Heart right ventricle (tissue), 16 donors: ENCODE data around the gene FBXW12. TPM values are rescaled to one million over a fixed set of nuclear protein-coding genes. Genes with fewer than 3 reads are reported as not detected.

Experiments
- ATAC-seq, 8 donors: fragments of 200-7000 bp; cut with Tn5 transposase; one replicate each; pipeline ENCODE4 v1.9.1; 2020; ENCODE audit warnings: mild to moderate bottlenecking in 8 of 8, moderate library complexity in 8 of 8, moderate number of reproducible peaks in 1 of 8
- DNase-seq, 2 donors: peaks; one replicate each; pipeline ENCODE4 v3.0.0-alpha.2; 2020
- H3K27ac ChIP-seq, 10 donors: fragments of 200-600 bp; sonication (generic) in 2 of 10; one replicate each; pipeline versions ENCODE4 v1.5.0 to v1.8.0; 2020 to 2022; ENCODE audit warnings: mild to moderate bottlenecking in 3 of 10
- H3K27me3 ChIP-seq, 7 donors: fragments of 200-600 bp; one replicate each; pipeline ENCODE4 v1.8.0; 2021 to 2022; ENCODE audit warnings: mild to moderate bottlenecking in 2 of 7
- H3K36me3 ChIP-seq, 9 donors: fragments of 200-600 bp; sonication (generic) in 1 of 9; one replicate each; pipeline versions ENCODE4 v1.5.0 to v1.8.0; 2020 to 2022; ENCODE audit warnings: mild to moderate bottlenecking in 2 of 9
- H3K4me1 ChIP-seq, 9 donors: fragments of 200-600 bp; sonication (generic) in 1 of 9; one replicate each; pipeline versions ENCODE4 v1.5.0 to v1.8.0; 2020 to 2022; ENCODE audit warnings: mild to moderate bottlenecking in 4 of 9
- H3K4me3 ChIP-seq, 10 donors: fragments of 200-600 bp; sonication (generic) in 2 of 10; one replicate each; pipeline versions ENCODE4 v1.5.0 to v1.8.0; 2020 to 2022; ENCODE audit warnings: mild to moderate bottlenecking in 7 of 10, moderate library complexity in 2 of 10
- H3K9me3 ChIP-seq, 11 donors: fragments of 200-600 bp in 10 of 11; sonication (generic) in 2 of 11; one replicate each; pipeline versions ENCODE4 v1.5.0 to v1.8.0; 2013 to 2022; ENCODE audit warnings: mild to moderate bottlenecking in 2 of 11, control low read depth in 1 of 11, moderate library complexity in 1 of 11
- CTCF ChIP-seq, 9 donors: fragments of 200-600 bp; sonication (generic) in 2 of 9; IDR thresholded peaks; one replicate each; pipeline versions ENCODE4 v1.5.0 to v1.8.0; 2021 to 2022; ENCODE audit warnings: antibody characterized with exemption in 9 of 9, mild to moderate bottlenecking in 5 of 9, moderate library complexity in 1 of 9
- WGBS, 2 donors: extraction: QIAGEN DNeasy Blood & Tissue Kit; methylation state at CpG; one replicate each; pipeline ENCODE4 v1.1.7; 2013; ENCODE audit warnings: inconsistent platforms in 1 of 2; 5-methylcytosine and 5-hydroxymethylcytosine counted together
- intact Hi-C, 10 donors: fragments of 100-400 bp; cut with DNase I; formaldehyde crosslinking; loops; one replicate each; pipeline versions ENCODE4 v1.11.1 to v1.14.2; 2022
- polyA plus RNA-seq, 2 donors: library from polyadenylated mRNA; stranded (reverse); fragments of 200-250 nt; gene quantifications; one replicate each; pipeline ENCODE4 v1.2.3, GENCODE V29; 2013
- total RNA-seq, 10 donors: library from RNA; stranded (reverse); fragmentation: NEBNext Ultra II Directional in 3 of 10; extraction: Animal tissue kit (Norgen Biotek cat#: 25700) in 3 of 10; gene quantifications; one replicate each; pipeline versions ENCODE4 v1.2.1 to v1.2.4, GENCODE V29; 2021 to 2023
- donor health status: Arrhythmogenic right ventricular cardiomyopathy.
- donor health status: ischemic (EF 13 %, LVEDD 7.1; RV severe dilation, severe dysfunction).
- donor health status: healthy with polysubstance abuse.
- donor health status: DM: no; HTN: yes; CAD: no.
- donor health status: DM: no; HTN: no; CAD: no.
- donor health status: ischemic (EF 25% LVEDD 6.9; RV normal size, moderate dysfunction).
- donor health status: ischemic (EF 25% LVEDD 5.7; RV mildly dilated, moderate dysfunction).
- donor health status: healthy.
- donor health status: DM: yes; HTN: yes; CAD: no.
- donor health status: Ischemic cardiomyopathy.
- donor health status: ischemic (EF 35%, LVEDD 5.7; RV mildly dilated, moderate dysfunction).
- donor health status: nonischemic (EF 11% LVEDD 7.7; RV severe dilation, severe dysfunction).
- donor health status: DM: yes; HTN: yes; CAD: no.
- donor health status: PGD.
- donor health status: ischemic (EF 29% LVEDD 5.4; RV normal size, mild dysfunction).
- donor health status: nonischemic (EF 23%, LVEDD 6.1; RV moderate dilation, normal function).

FBXW12 gene
- total and polyA plus RNA-seq, 12 donors, result 0.28 to 0.29 TPM; not detected in 10

- intact Hi-C loops, result no loop called here
- H3K27ac ChIP-seq, result no peak overlapping the region
- H3K27me3 ChIP-seq, result no peaks in the 10 kb centered on the region
- no peak for TF ChIP-seq CTCF (IDR thresholded peaks at IDR 0.05)
- peaks cover 0 to 45% (median 21%) of the 10 kb centered on the region in 9 donors for H3K36me3 ChIP-seq
- no peak overlapping the region for H3K4me3 ChIP-seq
- H3K9me3 ChIP-seq, result no peaks in the 10 kb centered on the region
- H3K4me1 ChIP-seq, result peaks cover 0 to 15% (median 7%) of the 10 kb centered on the region in 9 donors
- no peak for DNase-seq
- ATAC-seq, result no peak
- 94% methylated on average over 17 of the region's 17 CpGs for WGBS, 2 donors
These were observed 47.6 kb downstream of the FBXW12 start for GRCh38 chr3:48419597-48419996.

DNA sequence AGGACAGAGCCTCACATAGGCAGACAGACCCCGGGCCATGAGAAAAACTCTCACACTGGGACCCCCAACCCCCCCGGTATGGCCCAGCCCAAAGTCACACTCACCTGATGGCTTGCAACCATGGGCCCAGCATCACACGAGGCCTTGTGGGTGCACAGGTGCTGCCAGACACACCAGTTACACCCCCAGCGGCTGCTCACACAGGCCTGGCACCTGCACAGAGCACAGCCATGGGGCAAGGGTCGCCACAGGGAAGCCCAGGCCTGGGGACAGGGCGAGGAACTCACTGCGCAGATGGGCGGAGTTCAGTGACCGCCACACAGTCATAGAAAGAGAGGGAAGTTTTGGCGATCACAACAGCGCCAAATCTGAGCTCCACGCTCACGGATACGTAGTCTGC lies 48.5 kb downstream of the FBXW12 start:
- peaks cover 0 to 35% (median 13%) of the 10 kb centered on the region in 9 donors for H3K36me3 ChIP-seq
- TF ChIP-seq CTCF (IDR thresholded peaks at IDR 0.05), result no peak
- ATAC-seq, result no peak
- no peaks in the 10 kb centered on the region for H3K27me3 ChIP-seq
- intact Hi-C loops, result no loop called here
- WGBS, 2 donors, result 93 to 95% methylated on average over 14 of the region's 14 CpGs
- no peak overlapping the region for H3K4me3 ChIP-seq
- no peaks in the 10 kb centered on the region for H3K9me3 ChIP-seq
- no peak overlapping the region for H3K27ac ChIP-seq
- peaks cover 3 to 25% (median 16%) of the 10 kb centered on the region in 9 donors for H3K4me1 ChIP-seq
- no peak for DNase-seq

DNA sequence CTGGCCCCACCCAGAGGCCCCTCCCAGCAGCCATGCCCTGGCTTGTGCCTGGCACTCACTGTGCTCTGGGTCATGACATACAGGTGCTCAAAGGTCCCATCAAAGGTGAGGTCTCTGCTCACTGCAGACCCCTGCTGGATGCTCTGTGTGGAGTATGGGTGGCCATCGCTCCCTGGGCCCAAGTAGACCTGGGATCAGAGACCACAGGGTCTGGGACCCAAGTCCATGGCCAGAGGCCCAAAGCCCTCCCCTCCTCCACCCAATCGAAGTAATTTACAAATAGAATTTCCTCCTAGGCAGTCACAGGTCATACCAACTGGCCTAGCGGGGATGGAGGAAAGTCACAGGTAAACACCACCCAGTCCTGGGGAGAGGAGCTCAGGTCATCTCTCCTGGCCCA lies 50.3 kb downstream of the FBXW12 start:
- no peak overlapping the region for H3K27ac ChIP-seq
- peaks cover 13 to 42% (median 30%) of the 10 kb centered on the region in 9 donors for H3K4me1 ChIP-seq
- ATAC-seq, result no peak
- no peaks in the 10 kb centered on the region for H3K9me3 ChIP-seq
- H3K4me3 ChIP-seq, result no peak overlapping the region
- 84 to 87% methylated on average over 3 of the region's 3 CpGs for WGBS, 2 donors
- H3K27me3 ChIP-seq, result no peaks in the 10 kb centered on the region
- intact Hi-C loops, result no loop called here
- TF ChIP-seq CTCF (IDR thresholded peaks at IDR 0.05), result no peak
- no peak for DNase-seq
- H3K36me3 ChIP-seq, result peaks cover 0 to 23% (median 7%) of the 10 kb centered on the region in 9 donors

DNA sequence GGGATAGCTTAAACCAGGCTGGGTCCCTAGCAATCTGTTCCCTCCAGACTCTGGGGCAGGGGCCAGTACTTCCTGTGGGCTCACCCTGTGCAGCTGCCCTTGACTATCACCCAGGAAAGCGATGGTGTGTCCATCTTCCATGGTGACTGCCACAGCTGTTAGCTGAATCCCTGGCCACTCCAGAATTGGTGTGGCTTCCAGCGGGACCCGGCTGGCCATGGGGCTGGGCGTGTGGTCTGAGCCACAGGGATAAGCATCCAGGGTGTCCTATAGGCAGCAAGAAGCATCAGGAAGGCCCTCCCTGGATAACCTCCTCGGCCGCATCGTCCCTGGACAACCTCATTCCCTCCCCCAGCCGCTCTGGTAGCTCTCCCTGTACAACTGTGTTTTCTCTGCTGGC lies 50.7 kb downstream of the FBXW12 start:
- Histone ChIP-seq H3K4me1 (peaks cover 17 to 46% (median 34%) of the 10 kb centered on the region in 9 donors), H3K27me3 (no peaks in the 10 kb centered on the region), H3K36me3 (peaks cover 0 to 19% (median 5%) of the 10 kb centered on the region in 9 donors), H3K9me3 (no peaks in the 10 kb centered on the region), H3K27ac (no peak overlapping the region), H3K4me3 (no peak overlapping the region)
- ATAC-seq (no peak), DNase-seq (no peak)
- intact Hi-C loops, result no loop called here
- TF ChIP-seq CTCF (IDR thresholded peaks at IDR 0.05), result no peak
- WGBS, 2 donors, result 78 to 87% methylated on average over 8 of the region's 8 CpGs
